ENCODE results near the gene ILDR1.

- TF ChIP-seq POLR2A (IDR thresholded peaks at IDR 0.05; ENCODE audit: low read depth, low read length), result no peak
- no peak for TF ChIP-seq POLR2AphosphoS5 (IDR thresholded peaks at IDR 0.05; ENCODE audit: low read depth, low read length)
- no peak for TF ChIP-seq TAF1 (IDR thresholded peaks at IDR 0.05; ENCODE audit: low read depth, low read length)
Measured at GRCh38 chr3:122066331-122067213, 44.5 kb upstream of the ILDR1 start.
